ENCODE data around the gene PAX7.

The PAX7 gene

DNA sequence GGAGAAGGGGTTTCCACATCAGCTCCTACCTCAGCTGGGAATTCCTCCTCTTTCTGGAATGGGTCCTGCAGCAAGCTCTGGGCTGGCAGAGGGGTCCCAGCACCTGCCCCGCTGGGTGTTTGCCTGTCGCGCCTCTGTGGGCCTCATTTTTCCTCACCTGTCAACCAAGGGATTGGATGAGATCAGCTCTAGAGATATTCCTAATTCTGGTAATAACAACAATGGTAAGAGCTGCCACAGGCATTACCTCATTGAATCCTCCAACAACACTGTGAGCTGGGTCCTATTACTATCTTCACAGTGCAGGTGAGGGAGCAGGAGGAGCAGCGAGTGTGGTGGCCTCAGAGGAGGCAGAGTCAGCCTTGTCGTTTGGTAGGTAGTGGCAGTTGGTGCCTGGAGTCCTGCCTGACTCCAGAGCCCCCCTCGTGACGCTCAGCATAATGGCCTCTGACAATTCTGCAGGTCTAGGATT lies 23.3 kb upstream of the PAX7 start:
- TF ChIP-seq, protein P1, sequence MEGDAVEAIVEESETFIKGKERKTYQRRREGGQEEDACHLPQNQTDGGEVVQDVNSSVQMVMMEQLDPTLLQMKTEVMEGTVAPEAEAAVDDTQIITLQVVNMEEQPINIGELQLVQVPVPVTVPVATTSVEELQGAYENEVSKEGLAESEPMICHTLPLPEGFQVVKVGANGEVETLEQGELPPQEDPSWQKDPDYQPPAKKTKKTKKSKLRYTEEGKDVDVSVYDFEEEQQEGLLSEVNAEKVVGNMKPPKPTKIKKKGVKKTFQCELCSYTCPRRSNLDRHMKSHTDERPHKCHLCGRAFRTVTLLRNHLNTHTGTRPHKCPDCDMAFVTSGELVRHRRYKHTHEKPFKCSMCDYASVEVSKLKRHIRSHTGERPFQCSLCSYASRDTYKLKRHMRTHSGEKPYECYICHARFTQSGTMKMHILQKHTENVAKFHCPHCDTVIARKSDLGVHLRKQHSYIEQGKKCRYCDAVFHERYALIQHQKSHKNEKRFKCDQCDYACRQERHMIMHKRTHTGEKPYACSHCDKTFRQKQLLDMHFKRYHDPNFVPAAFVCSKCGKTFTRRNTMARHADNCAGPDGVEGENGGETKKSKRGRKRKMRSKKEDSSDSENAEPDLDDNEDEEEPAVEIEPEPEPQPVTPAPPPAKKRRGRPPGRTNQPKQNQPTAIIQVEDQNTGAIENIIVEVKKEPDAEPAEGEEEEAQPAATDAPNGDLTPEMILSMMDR (IDR thresholded peaks at IDR 0.05; ENCODE audit: low read depth, low read length), result no peak
- H3K4me3 ChIP-seq (ENCODE audit: low read depth, low read length), result no peak overlapping the region

DNA sequence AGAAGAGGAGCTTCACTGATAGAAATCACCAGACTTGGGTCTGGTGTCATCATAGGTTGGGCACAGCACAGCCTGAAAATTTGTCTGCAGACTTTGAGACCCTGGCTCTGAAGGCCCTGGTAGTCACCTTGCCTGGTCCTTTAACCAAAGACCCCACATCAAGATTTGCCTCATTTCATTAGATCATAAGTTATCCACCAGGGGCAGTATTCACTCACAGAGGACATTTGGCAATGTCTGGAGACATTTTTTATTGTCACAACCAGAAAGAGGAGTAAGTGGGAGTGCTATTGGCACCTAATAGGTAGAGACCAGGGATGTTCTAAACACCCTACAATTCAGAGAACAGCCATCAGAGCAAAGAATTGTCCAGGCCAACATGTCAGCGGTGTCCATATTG lies 22.1 kb upstream of the PAX7 start:
- TF ChIP-seq, protein P1 (IDR thresholded peaks at IDR 0.05; ENCODE audit: low read depth, low read length), result no peak
- H3K4me3 ChIP-seq (ENCODE audit: low read depth, low read length), result no peak overlapping the region

DNA sequence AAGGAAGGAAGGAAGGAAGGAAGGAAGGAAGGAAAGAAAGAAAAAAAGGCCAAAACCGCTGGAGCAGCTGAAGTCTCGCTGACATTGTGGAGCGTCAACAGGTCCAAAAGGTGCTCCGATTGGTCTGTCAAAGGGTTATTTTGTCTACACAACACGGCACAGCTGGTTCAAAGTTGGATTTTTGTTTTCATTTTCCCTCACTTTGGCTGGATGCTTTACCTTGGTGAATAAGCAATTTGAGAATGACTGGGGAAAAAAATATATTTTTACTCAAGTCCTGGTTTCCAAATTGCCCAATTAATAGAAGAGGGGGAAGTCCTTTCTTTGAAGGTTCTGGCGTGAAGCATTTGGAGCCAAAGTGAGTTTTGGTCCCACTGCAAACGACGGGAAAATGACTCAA lies 19.3 kb upstream of the PAX7 start:
- TF ChIP-seq, protein P1 (IDR thresholded peaks at IDR 0.05; ENCODE audit: low read depth, low read length), result no peak
- no peak overlapping the region for H3K4me3 ChIP-seq (ENCODE audit: low read depth, low read length)

DNA sequence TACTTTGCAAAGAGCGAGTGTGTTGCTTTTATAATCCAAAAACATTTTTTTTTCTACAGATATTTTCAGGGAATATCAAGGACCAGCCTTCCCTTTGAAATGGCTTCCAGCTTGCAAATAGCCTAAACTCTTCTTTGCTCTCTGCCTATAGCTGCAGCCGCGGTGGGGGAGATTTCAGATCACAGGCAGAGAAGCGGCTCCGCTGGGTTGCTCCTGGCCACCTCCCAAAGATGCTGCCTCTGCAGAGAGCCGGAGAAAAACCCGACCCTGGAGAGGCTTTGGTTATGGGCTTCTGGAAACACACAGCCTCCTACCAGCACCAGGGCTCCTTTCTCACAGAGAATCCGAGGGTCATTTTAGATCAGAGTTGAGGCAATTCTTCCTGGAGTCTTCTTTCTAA lies 18.6 kb upstream of the PAX7 start:
- TF ChIP-seq, protein P1 (IDR thresholded peaks at IDR 0.05; ENCODE audit: low read depth, low read length), result no peak
- no peak overlapping the region for H3K4me3 ChIP-seq (ENCODE audit: low read depth, low read length)

DNA sequence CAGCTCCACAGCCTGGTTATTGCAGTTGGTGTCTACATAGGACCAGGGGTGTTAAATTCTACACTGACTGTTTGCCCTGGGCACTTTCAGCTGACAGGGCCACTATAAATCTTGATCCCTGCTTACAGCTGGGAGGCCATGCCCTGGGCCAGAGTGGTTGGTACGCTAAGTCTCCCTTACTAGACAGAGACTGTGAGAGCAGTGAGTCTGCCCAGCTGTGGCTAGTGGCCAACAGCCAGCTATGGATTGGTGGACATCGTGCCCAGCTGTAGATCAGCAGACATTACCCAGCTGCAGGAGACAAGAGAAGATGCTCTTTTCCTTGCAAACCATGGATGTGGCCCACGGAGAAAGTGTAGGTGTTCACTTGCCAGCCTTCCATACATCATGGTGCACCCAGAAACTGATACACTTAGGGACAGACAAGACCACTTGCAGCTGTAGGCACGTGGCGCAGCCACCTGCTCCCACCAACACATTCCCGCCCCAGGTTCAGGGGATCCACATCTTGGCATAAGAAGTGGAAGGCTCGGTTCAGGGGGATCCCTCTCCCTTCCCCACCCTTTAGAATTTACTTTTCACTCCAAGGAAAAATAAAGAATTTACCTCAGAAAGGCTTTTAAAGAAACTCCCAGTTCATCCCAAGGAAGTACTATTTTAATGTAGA lies 16.4 kb upstream of the PAX7 start:
- no peak overlapping the region for H3K4me3 ChIP-seq (ENCODE audit: low read depth, low read length)
- TF ChIP-seq, protein P1 (IDR thresholded peaks at IDR 0.05; ENCODE audit: low read depth, low read length), result no peak

DNA sequence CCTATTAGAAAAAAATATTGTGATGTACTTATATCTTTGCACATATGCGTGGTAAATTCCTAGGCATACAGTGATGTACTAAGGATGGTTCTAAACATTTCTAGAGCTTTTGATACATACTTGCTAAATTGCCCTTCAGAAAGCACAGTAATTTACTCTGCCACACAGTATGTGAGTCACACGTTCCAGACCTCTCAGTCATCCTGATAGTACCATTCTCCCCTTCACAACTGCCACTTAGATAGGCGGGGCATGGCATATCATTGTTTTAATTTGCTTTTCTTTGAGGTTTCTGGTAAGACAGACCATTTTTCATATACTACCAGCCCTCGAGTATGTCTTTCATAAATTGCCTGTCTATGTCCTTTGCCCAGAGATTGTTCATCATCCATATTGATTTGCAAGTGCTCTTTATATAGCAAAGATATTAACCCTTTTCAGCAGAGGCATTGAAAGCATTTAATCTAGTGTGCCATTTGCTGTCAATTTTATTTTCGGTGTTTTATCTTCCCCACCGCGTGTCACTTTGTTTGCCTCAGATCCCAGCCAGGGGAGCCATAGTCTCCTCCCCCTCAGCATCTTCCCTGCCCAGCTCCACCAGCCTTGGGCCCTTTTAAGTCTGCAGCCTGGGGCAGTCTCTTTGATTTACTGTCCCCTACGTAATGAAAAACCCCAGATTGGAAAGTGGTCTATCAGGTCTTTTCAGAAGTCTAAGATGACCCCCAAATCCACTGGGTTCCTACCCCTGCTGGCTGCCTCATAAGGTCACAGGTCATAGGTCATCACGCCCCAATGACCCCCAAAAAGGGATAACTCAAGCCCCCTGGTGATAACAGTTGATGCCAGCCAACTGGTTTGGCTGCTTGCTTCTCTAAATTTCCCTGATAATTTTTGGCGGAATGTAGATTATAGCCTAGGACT lies 11.8 kb upstream of the PAX7 start:
- no peak overlapping the region for H3K4me3 ChIP-seq (ENCODE audit: low read depth, low read length)
- TF ChIP-seq, protein P1 (IDR thresholded peaks at IDR 0.05; ENCODE audit: low read depth, low read length), result no peak

DNA sequence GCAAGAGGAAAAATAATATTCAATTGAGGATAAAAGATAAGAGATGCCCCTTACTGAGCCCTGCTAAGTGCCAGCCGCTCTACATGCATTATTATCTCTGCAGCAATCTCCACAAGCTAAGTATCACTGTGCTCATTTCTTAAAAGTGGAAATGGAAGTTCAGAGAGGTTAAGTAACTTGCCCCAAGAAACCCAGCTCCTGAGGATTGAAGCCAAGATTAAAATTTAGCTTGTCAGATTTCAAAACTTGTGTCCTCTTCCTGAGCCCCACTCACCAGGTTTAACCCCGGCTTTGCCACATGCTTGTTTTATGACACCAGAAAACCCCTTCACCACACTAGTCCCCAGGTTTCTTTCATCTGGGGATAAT lies 11.2 kb upstream of the PAX7 start:
- no peak overlapping the region for H3K4me3 ChIP-seq (ENCODE audit: low read depth, low read length)
- TF ChIP-seq, protein P1 (IDR thresholded peaks at IDR 0.05; ENCODE audit: low read depth, low read length), result no peak
